Stimulated activated naive CD4-positive, alpha-beta T cell treated with Interleukin-2 at 50 U/mL for 16 hours (primary cell): ENCODE results near the gene EEF1AKMT4.

Source experiments
- DNase-seq: peaks from one replicate; lab custom pipeline; 2025; lab: John Stamatoyannopoulos, UW

EEF1AKMT4 gene

GRCh38 chr3:184298759-184299487 is 49.5 kb downstream of the EEF1AKMT4 start, which contains the start of gene PSMD2:
TSS of gene PSMD2 (plus strand) at chr3:184299241. CDS start at chr3:184299267, 26 bp downstream.
- peak; percentile 99 for DNase-seq

- no peak for DNase-seq
Measured at GRCh38 chr3:184299488-184300377, 50.3 kb downstream of the EEF1AKMT4 start.

GRCh38 chr3:184300378-184300720 is 50.9 kb downstream of the EEF1AKMT4 start:
- no peak for DNase-seq

- no peak for DNase-seq
Measured at GRCh38 chr3:184305577-184305976, 56.1 kb downstream of the EEF1AKMT4 start.

GRCh38 chr3:184306341-184306972 is 57.0 kb downstream of the EEF1AKMT4 start:
- no peak for DNase-seq

GRCh38 chr3:184307915-184308314 is 58.4 kb downstream of the EEF1AKMT4 start:
- no peak for DNase-seq
